OCI-LY7 (cell line): ENCODE measurements around the gene MTA3. TPM values are rescaled to one million over a fixed set of nuclear protein-coding genes. Genes with fewer than 3 reads are reported as not detected.

Experiments used
- BruUV-seq: library from RNA; stranded (reverse); fragments of 400-500 nt; replicated peaks from 2 replicates; lab custom pipeline; 2021; lab: Mats Ljungman, UMichigan
- CTCF ChIA-PET: fragments of 300-600 bp; sonication (Branson Sonifier 250); formaldehyde crosslinking; loops from one replicate; lab custom pipeline; 2022; ENCODE audit warnings: antibody characterized with exemption; ENCODE audit not compliant: unreplicated experiment; lab: Charles Lee
- POLR2A ChIA-PET: fragments of 300-600 bp; sonication (Branson Sonifier 250); formaldehyde crosslinking; loops from one replicate; lab custom pipeline; 2022; ENCODE audit warnings: antibody characterized with exemption; lab: Charles Lee
- DNase-seq: peaks from one replicate; pipeline ENCODE4 v3.0.0-alpha.2; 2015; ENCODE audit warnings: low spot score
- H2AFZ ChIP-seq: fragments of 200-600 bp; sonication (generic), shearing (Covaris generic); 2 replicates; pipeline ENCODE4 v1.6.1; 2014; ENCODE audit warnings: mild to moderate bottlenecking, antibody characterized with exemption, low read length, moderate library complexity
- H3K27ac ChIP-seq: fragments of 200-600 bp; sonication (generic); 2 replicates; pipeline ENCODE4 v1.5.1; 2014; ENCODE audit warnings: mixed run types, low read depth, mild to moderate bottlenecking, moderate library complexity, low read length, inconsistent platforms; ENCODE audit not compliant: poor library complexity, severe bottlenecking
- H3K36me3 ChIP-seq: fragments of 200-600 bp; sonication (generic); 2 replicates; pipeline ENCODE4 v1.6.1; 2014; ENCODE audit warnings: mild to moderate bottlenecking, antibody characterized with exemption, low read length, moderate library complexity, mixed read lengths; ENCODE audit not compliant: insufficient read depth
- H3K4me1 ChIP-seq: fragments of 200-600 bp; sonication (generic); 2 replicates; pipeline ENCODE4 v1.5.1; 2014; ENCODE audit warnings: mild to moderate bottlenecking, low read length; ENCODE audit not compliant: insufficient read depth, poor library complexity, severe bottlenecking
- H3K4me2 ChIP-seq: fragments of 200-600 bp; sonication (generic); 2 replicates; pipeline ENCODE4 v1.6.1; 2014; ENCODE audit warnings: mild to moderate bottlenecking, low read length
- H3K4me3 ChIP-seq: fragments of 200-600 bp; sonication (generic); 2 replicates; pipeline ENCODE4 v1.5.1; 2014; ENCODE audit warnings: mild to moderate bottlenecking, low read depth, low read length; ENCODE audit not compliant: poor library complexity, severe bottlenecking
- H3K79me2 ChIP-seq: fragments of 200-600 bp; sonication (generic); 2 replicates; pipeline ENCODE4 v1.6.1; 2016; ENCODE audit warnings: low read depth, mild to moderate bottlenecking, low read length, moderate library complexity, mixed read lengths; ENCODE audit not compliant: insufficient read depth
- H3K9me2 ChIP-seq: fragments of 200-600 bp; sonication (generic); 2 replicates; pipeline ENCODE4 v1.6.1; 2016; ENCODE audit warnings: mild to moderate bottlenecking, low read length, mixed read lengths; ENCODE audit not compliant: insufficient read depth
- H3K9me3 ChIP-seq: fragments of 200-600 bp; sonication (generic); 2 replicates; pipeline ENCODE4 v1.6.1; 2014; ENCODE audit warnings: mild to moderate bottlenecking, mixed run types, low read length, mixed read lengths
- H4K20me1 ChIP-seq: fragments of 200-600 bp; sonication (generic); 2 replicates; pipeline ENCODE4 v1.6.1; 2014; ENCODE audit warnings: mild to moderate bottlenecking, antibody characterized with exemption, low read length, moderate library complexity, mixed read lengths; ENCODE audit not compliant: insufficient read depth
- EZH2phosphoT487 ChIP-seq: fragments of 200-600 bp; sonication (generic); IDR thresholded peaks from 2 replicates; pipeline ENCODE4 v1.6.1; 2018; ENCODE audit warnings: low read depth, borderline replicate concordance, mild to moderate bottlenecking, mixed run types, antibody characterized with exemption, low read length, moderate library complexity, mixed read lengths
- intact Hi-C: fragments of 100-400 bp; cut with micrococcal nuclease; formaldehyde crosslinking; loops from one replicate; pipeline ENCODE4 v1.10.0; 2022; ENCODE audit not compliant: unreplicated experiment
- total RNA-seq, 2 experiments: library from RNA; depleted of rRNA in 1 of 2; stranded (reverse); fragments of >200 nt in 1 of 2; shearing (Covaris generic) in 1 of 2; gene quantifications; 2 replicates each; pipeline ENCODE4 v1.2.3, GENCODE V29; 2014 to 2022
- TF ChIP-seq, protein P1 (sequence below): fragments of 200-600 bp; sonication (generic); conservative IDR thresholded peaks from 2 replicates; pipeline ENCODE4 v1.5.1; 2014; ENCODE audit warnings: mild to moderate bottlenecking, antibody characterized with exemption, low read length, moderate library complexity, mixed read lengths

MTA3 gene
- total RNA-seq, 2 experiments from 2014 or later = 72.7 to 205 TPM

DNA sequence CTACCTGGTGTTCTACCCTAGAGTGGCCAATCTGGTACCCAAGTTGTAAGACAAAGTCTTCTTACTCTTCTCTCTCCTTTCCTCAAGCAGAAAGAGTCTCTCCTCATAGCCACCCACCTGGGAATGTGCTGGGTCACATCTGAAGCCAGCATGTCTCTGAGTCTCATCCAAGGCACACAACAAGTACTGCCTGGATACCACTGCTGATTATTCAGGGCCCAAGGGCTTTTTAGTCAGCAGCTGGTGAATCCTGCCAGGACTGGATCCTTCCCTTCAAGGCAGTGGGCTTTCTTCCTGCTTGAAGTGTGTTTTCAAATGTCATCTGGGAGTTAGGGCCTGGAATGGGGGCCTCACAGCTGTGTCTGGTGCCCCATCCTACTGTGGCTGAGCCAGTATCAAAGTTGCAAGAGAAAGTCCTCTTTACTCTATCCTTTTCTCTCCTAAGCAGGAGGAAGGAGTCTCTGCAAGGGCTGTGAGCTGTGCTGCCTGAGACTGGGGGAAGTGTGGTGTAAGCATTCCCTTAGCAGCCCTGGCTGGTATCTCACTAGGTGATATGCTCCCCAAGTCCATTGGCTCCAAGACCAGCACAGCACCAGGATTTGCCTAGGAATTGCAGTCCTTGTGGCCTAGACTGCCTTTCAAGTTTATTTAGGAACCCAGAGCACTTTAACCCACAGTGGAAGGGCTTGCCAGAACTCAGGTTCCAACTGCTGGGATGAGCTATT, 168.3 kb downstream of the MTA3 start:
- intact Hi-C loops = no loop called here
- DNase-seq = no peak
- no peak overlapping the region for H3K4me3 ChIP-seq
- peaks cover 94% of the 10 kb centered on the region for H3K36me3 ChIP-seq
- no TSS peak for BruUV-seq
- peaks cover 19% of the 10 kb centered on the region; the same call in 1 of the 2 replicates for H3K9me3 ChIP-seq
- ChIA-PET CTCF (no interaction called here), POLR2A (no interaction called here)
- no peaks in the 10 kb centered on the region for H3K4me1 ChIP-seq
- no peak overlapping the region for H3K4me2 ChIP-seq
- H3K79me2 ChIP-seq = no peaks in the 10 kb centered on the region
- no peaks in the 10 kb centered on the region for H3K9me2 ChIP-seq
- no peak overlapping the region for H2AFZ ChIP-seq
- H4K20me1 ChIP-seq = no peaks in the 10 kb centered on the region
- H3K27ac ChIP-seq = no peak overlapping the region
- TF ChIP-seq, protein P1, sequence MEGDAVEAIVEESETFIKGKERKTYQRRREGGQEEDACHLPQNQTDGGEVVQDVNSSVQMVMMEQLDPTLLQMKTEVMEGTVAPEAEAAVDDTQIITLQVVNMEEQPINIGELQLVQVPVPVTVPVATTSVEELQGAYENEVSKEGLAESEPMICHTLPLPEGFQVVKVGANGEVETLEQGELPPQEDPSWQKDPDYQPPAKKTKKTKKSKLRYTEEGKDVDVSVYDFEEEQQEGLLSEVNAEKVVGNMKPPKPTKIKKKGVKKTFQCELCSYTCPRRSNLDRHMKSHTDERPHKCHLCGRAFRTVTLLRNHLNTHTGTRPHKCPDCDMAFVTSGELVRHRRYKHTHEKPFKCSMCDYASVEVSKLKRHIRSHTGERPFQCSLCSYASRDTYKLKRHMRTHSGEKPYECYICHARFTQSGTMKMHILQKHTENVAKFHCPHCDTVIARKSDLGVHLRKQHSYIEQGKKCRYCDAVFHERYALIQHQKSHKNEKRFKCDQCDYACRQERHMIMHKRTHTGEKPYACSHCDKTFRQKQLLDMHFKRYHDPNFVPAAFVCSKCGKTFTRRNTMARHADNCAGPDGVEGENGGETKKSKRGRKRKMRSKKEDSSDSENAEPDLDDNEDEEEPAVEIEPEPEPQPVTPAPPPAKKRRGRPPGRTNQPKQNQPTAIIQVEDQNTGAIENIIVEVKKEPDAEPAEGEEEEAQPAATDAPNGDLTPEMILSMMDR = no peak
- no peak for TF ChIP-seq EZH2phosphoT487

DNA sequence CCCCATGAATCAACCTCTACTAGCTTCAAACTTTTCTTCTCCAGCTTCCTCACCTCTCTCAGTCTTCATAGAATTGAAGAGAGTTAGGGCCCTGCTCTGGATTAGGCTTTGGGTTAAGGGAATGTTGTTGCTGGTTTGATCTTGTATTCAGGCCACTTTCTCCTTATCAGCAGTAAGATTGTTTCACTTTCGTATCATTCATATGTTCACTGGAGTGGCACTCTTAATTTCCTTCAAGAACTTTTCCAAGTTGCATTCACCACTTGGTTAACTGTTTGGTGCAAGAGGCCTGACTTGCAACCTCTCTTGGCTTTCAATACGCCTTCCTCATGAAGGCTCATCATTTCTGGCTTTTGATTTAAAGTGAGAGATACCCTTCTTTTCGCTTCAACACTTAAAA, 172.7 kb downstream of the MTA3 start:
- TF ChIP-seq, protein P1 = no peak
- no peak for TF ChIP-seq EZH2phosphoT487
- DNase-seq = no peak
- Histone ChIP-seq H3K4me1 (no peaks in the 10 kb centered on the region), H4K20me1 (no peaks in the 10 kb centered on the region), H3K4me2 (no peak overlapping the region), H3K36me3 (peaks cover 75% of the 10 kb centered on the region), H3K27ac (no peak overlapping the region), H3K9me3 (0 out of 2 replicates have a peak, but pooled peaks cover 6% of the 10 kb centered on the region), H3K79me2 (no peaks in the 10 kb centered on the region), H2AFZ (no peak overlapping the region), H3K9me2 (no peaks in the 10 kb centered on the region), H3K4me3 (no peak overlapping the region)
- intact Hi-C loops = no loop called here
- ChIA-PET POLR2A (no interaction called here), CTCF (no interaction called here)
- BruUV-seq = no TSS peak
